Measurements from ENCODE around the gene TCEAL5. TPM values are rescaled to one million over a fixed set of nuclear protein-coding genes. Genes with fewer than 3 reads are reported as not detected.
"Not testable (repeated sequence)": the region's sequence is repeated elsewhere in the genome, so short reads cannot be mapped to it uniquely, and the experiment has no call there.

TCEAL5 gene
- total RNA-seq, 1 experiment from 2014 or later, result not detected

DNA sequence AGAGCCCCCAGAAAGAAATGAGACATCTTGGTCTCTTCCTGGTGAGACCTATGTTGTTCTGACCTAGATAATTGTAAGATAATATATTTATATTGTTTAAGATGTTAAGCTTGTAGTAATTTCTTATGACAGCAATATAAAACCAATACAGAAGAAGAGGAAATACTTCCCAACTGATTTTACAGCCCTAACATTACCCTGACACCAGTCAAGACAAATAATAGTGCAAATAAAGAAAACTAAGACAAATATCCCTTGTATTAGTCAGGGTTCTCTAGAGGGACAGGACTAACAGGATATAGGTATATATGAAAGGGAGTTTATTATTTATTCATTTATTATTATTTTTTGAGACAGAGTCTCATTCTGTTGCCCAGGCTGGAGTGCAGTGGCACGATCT lies 40.3 kb downstream of the TCEAL5 start:
- CTCF ChIA-PET, result interaction anchor here (1.3 kb wide), 1 partner anchor 25 kb away, joined by 4 read pairs; no protein-coding TSS in a partner anchor

DNA sequence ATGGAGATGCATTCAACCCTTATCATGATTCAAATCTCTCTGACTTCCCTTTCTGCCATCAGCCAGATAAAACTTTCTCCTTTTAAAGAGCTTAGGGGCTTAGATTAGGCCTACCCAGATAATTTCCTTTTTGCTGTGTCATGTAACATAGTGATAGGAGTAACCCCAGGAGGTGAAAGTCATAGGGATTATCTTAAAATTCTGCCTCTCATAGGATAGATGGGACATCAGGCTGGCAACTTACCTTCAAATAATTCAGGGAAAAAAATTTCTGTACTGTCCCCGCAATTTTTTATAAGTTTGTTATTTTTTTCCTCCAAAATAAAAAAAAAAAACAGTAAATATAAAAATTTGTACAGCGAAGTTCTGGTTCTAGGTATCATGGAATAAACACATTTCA lies 40.9 kb downstream of the TCEAL5 start:
- CTCF ChIA-PET, result interaction anchor here (1.3 kb wide), 1 partner anchor 24 kb away, joined by 4 read pairs; no protein-coding TSS in a partner anchor

More for the DNA sequence above, 40.3 kb downstream of the TCEAL5 start:
- Mint-ChIP-seq H3K27me3 (ENCODE audit: insufficient read depth, unreplicated experiment) (peaks cover 39% of the 10 kb centered on the region), H3K4me3 (ENCODE audit: unreplicated experiment) (no peak overlapping the region), H3K4me1 (ENCODE audit: insufficient read depth, unreplicated experiment) (no peaks in the 10 kb centered on the region), H3K9me3 (ENCODE audit: unreplicated experiment) (no peaks in the 10 kb centered on the region), H3K36me3 (ENCODE audit: insufficient read depth, unreplicated experiment) (no peaks in the 10 kb centered on the region), H3K27ac (ENCODE audit: low read depth, unreplicated experiment) (no peak overlapping the region)
- TF ChIP-seq, protein P1, sequence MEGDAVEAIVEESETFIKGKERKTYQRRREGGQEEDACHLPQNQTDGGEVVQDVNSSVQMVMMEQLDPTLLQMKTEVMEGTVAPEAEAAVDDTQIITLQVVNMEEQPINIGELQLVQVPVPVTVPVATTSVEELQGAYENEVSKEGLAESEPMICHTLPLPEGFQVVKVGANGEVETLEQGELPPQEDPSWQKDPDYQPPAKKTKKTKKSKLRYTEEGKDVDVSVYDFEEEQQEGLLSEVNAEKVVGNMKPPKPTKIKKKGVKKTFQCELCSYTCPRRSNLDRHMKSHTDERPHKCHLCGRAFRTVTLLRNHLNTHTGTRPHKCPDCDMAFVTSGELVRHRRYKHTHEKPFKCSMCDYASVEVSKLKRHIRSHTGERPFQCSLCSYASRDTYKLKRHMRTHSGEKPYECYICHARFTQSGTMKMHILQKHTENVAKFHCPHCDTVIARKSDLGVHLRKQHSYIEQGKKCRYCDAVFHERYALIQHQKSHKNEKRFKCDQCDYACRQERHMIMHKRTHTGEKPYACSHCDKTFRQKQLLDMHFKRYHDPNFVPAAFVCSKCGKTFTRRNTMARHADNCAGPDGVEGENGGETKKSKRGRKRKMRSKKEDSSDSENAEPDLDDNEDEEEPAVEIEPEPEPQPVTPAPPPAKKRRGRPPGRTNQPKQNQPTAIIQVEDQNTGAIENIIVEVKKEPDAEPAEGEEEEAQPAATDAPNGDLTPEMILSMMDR (IDR thresholded peaks at IDR 0.05; ENCODE audit: unreplicated experiment), result no peak
- POLR2A ChIA-PET, result interaction anchor here (0.8 to 1.3 kb wide), 2 partner anchors 13 to 19 kb away, joined by 3 read pairs; partner anchors contain the start of gene TCEAL8
- no peak for DNase-seq (ENCODE audit: unreplicated experiment)
- no TSS peak for BruUV-seq (replicated peaks)
- intact Hi-C loops (cut with micrococcal nuclease), result no loop called here

GRCh38 chrX:103234869-103235268 lies 41.7 kb downstream of the TCEAL5 start:
- intact Hi-C loops (cut with micrococcal nuclease), result no loop called here
- H3K36me3 Mint-ChIP-seq (ENCODE audit: insufficient read depth, unreplicated experiment), result no peaks in the 10 kb centered on the region
- H3K4me3 Mint-ChIP-seq (ENCODE audit: unreplicated experiment), result no peak overlapping the region
- no peaks in the 10 kb centered on the region for H3K9me3 Mint-ChIP-seq (ENCODE audit: unreplicated experiment)
- H3K4me1 Mint-ChIP-seq (ENCODE audit: insufficient read depth, unreplicated experiment), result no peaks in the 10 kb centered on the region
- H3K27ac Mint-ChIP-seq (ENCODE audit: low read depth, unreplicated experiment), result no peak overlapping the region
- TF ChIP-seq, protein P1 (IDR thresholded peaks at IDR 0.05; ENCODE audit: unreplicated experiment), result no peak
- DNase-seq (ENCODE audit: unreplicated experiment), result no peak
- BruUV-seq (replicated peaks), result no TSS peak
- POLR2A ChIA-PET, result no interaction called here
- peaks cover 44% of the 10 kb centered on the region for H3K27me3 Mint-ChIP-seq (ENCODE audit: insufficient read depth, unreplicated experiment)
- CTCF ChIA-PET, result no interaction called here

More for the DNA sequence above, 40.9 kb downstream of the TCEAL5 start:
- POLR2A ChIA-PET, result interaction anchor here (0.8 to 1.3 kb wide), 2 partner anchors 13 to 19 kb away, joined by 3 read pairs; partner anchors contain the start of gene TCEAL8
- DNase-seq (ENCODE audit: unreplicated experiment); BruUV-seq (replicated peaks); H3K4me3 Mint-ChIP-seq (ENCODE audit: unreplicated experiment); H3K9me3 Mint-ChIP-seq (ENCODE audit: unreplicated experiment); H3K27ac Mint-ChIP-seq (ENCODE audit: low read depth, unreplicated experiment); intact Hi-C loops (cut with micrococcal nuclease); H3K36me3 Mint-ChIP-seq (ENCODE audit: insufficient read depth, unreplicated experiment); H3K4me1 Mint-ChIP-seq (ENCODE audit: insufficient read depth, unreplicated experiment): not testable (repeated sequence)
- peaks cover 41% of the 10 kb centered on the region for H3K27me3 Mint-ChIP-seq (ENCODE audit: insufficient read depth, unreplicated experiment)

DNA sequence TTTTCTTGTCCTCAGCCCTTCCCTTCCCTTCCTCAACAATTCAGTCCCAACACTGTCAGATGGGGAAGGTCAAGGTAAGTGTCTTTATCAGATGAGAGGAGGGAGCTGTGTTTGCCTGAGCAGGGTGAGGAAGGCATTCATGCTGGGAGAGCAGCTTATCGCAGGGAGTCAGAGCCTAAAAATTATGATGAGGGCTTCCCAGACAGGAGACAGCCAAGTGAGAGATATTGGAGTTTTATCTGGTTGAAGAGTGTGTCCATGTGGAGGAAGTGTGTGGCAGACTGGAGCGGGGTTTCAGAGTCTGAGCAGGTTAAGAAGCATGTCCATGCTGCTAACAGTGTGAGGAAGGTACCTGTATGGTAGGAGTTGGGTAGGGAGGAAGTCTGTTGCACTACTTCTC lies 43.3 kb downstream of the TCEAL5 start:
- no peak overlapping the region for H3K4me3 Mint-ChIP-seq (ENCODE audit: unreplicated experiment)
- no peaks in the 10 kb centered on the region for H3K9me3 Mint-ChIP-seq (ENCODE audit: unreplicated experiment)
- no TSS peak for BruUV-seq (replicated peaks)
- ChIA-PET POLR2A (no interaction called here), CTCF (interaction anchor here (0.6 to 0.8 kb wide), 2 partner anchors 22 to 257 kb away, joined by 4 read pairs; no protein-coding TSS in a partner anchor)
- H3K27me3 Mint-ChIP-seq (ENCODE audit: insufficient read depth, unreplicated experiment), result peaks cover 60% of the 10 kb centered on the region
- intact Hi-C loops (cut with micrococcal nuclease), result no loop called here
- no peak for DNase-seq (ENCODE audit: unreplicated experiment)
- no peaks in the 10 kb centered on the region for H3K4me1 Mint-ChIP-seq (ENCODE audit: insufficient read depth, unreplicated experiment)
- H3K27ac Mint-ChIP-seq (ENCODE audit: low read depth, unreplicated experiment), result no peak overlapping the region
- H3K36me3 Mint-ChIP-seq (ENCODE audit: insufficient read depth, unreplicated experiment), result no peaks in the 10 kb centered on the region
- TF ChIP-seq, protein P1 (IDR thresholded peaks at IDR 0.05; ENCODE audit: unreplicated experiment), result no peak

DNA sequence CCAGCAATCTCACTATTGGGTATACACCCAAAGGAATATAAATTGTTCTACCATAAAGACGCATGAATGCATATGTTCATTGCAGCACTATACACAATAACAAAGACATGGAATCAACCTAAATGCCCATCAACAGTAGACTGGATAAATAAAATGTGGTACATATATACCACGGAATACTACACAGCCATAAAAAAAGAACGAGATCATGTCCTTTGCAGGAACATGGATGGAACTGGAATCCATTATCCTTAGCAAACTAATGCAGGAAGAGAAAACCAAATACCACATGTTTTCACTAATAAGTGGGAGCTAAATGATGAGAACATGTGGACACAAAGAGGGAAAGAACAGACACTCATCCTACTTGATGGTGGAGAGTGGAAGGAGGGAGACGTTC lies 50.6 kb downstream of the TCEAL5 start:
- BruUV-seq (replicated peaks); H3K9me3 Mint-ChIP-seq (ENCODE audit: unreplicated experiment); H3K4me3 Mint-ChIP-seq (ENCODE audit: unreplicated experiment); H3K36me3 Mint-ChIP-seq (ENCODE audit: insufficient read depth, unreplicated experiment); DNase-seq (ENCODE audit: unreplicated experiment); H3K27ac Mint-ChIP-seq (ENCODE audit: low read depth, unreplicated experiment); H3K4me1 Mint-ChIP-seq (ENCODE audit: insufficient read depth, unreplicated experiment); intact Hi-C loops (cut with micrococcal nuclease): not testable (repeated sequence)
- POLR2A ChIA-PET, result interaction anchor here (0.9 kb wide), 1 partner anchor 278 kb away, joined by 4 read pairs; no protein-coding TSS in a partner anchor
- CTCF ChIA-PET, result interaction anchor here (0.7 kb wide), 1 partner anchor 85 kb away, joined by 3 read pairs; no protein-coding TSS in a partner anchor
- H3K27me3 Mint-ChIP-seq (ENCODE audit: insufficient read depth, unreplicated experiment), result peaks cover 90% of the 10 kb centered on the region

Other genes with a start within 250 kb of the TCEAL5 start
- not detected in 2 replicates for gene BEX1, start 212.6 kb downstream of the TCEAL5 start, total RNA-seq (2022)
- not detected in 2 replicates for gene NXF3, start 183.6 kb downstream of the TCEAL5 start, total RNA-seq (2022)
- gene BEX4, start 61.6 kb downstream of the TCEAL5 start, total RNA-seq (2022), result not detected in 2 replicates
- 20.2 and 22.1 TPM in 2 replicates for gene TCEAL8, start 21.6 kb downstream of the TCEAL5 start, total RNA-seq (2022)
- not detected in 2 replicates for gene BEX2, start 34.2 kb upstream of the TCEAL5 start, total RNA-seq (2022)
- not detected in 2 replicates for gene TCEAL7, start 53.5 kb upstream of the TCEAL5 start, total RNA-seq (2022)
- gene TCEAL9, start 79.8 kb upstream of the TCEAL5 start, total RNA-seq (2022), result 40.3 and 63.9 TPM in 2 replicates
- gene BEX3, start 99.8 kb upstream of the TCEAL5 start, total RNA-seq (2022), result 166 and 173 TPM in 2 replicates
- 0.17 TPM in 1 of 2 replicates, not detected in the other for gene RAB40A, start 242.7 kb upstream of the TCEAL5 start, total RNA-seq (2022)

Measured in MCF 10A (cell line).